HepG2 (cell line): ENCODE data around the gene LIMA1. TPM values are rescaled to one million over a fixed set of nuclear protein-coding genes. Genes with fewer than 3 reads are reported as not detected.

Experiments used
- ATAC-seq: fragments of 200-7000 bp; cut with Tn5 transposase; 3 replicates; pipeline ENCODE4 v1.9.1; 2020; ENCODE audit warnings: mild to moderate bottlenecking, moderate library complexity
- BruUV-seq: library from RNA; stranded (reverse); fragments of 400-500 nt; replicated peaks from 2 replicates; lab custom pipeline; 2021; lab: Mats Ljungman, UMichigan
- CTCF ChIA-PET: fragments of 300-600 bp; formaldehyde crosslinking; extraction: SDS; loops from one replicate; lab custom pipeline; 2021; ENCODE audit warnings: low total read pairs, inconsistent platforms, low intra/inter-chr PET ratio; lab: Yijun Ruan, JAX
- POLR2A ChIA-PET: fragments of 350-600 bp; sonication (Branson Sonifier 250); formaldehyde crosslinking; loops from one replicate; lab custom pipeline; 2020; ENCODE audit warnings: antibody characterized with exemption, inconsistent platforms; lab: Yijun Ruan, JAX
- DNase-seq: peaks from one replicate; pipeline ENCODE4 v3.0.0-alpha.2; 2015; ENCODE audit warnings: low spot score
- FAIRE-seq: peaks from 3 replicates; lab custom pipeline; 2011; peaks lifted over from hg19 to GRCh38; lab: Jason Lieb, UNC
- H2AFZ ChIP-seq: one replicate; pipeline ENCODE4 v1.6.1; 2011; ENCODE audit warnings: low read length, inconsistent platforms
- H3K27ac ChIP-seq: fragments of 300-600 bp; 3 replicates; pipeline ENCODE4 v1.8.0; 2011; ENCODE audit warnings: mixed run types, mild to moderate bottlenecking, mixed read lengths, low read length, inconsistent platforms; ENCODE audit not compliant: insufficient read depth; ENCODE audit errors: extremely low read length
- H3K27me3 ChIP-seq, 2 experiments: fragments of 200-600 bp in 1 of 2; 2 replicates in 1 of 2; 3 replicates in 1 of 2; pipeline versions ENCODE4 v1.6.0 to v1.8.0; 2011; ENCODE audit warnings: low read length in 2 of 2, mild to moderate bottlenecking in 2 of 2, moderate library complexity in 2 of 2, inconsistent platforms in 1 of 2; ENCODE audit not compliant: insufficient read depth in 2 of 2, control insufficient read depth in 1 of 2
- H3K36me3 ChIP-seq, 2 experiments: fragments of 200-600 bp in 1 of 2; replicated peaks in 1 of 2; 2 replicates in 1 of 2; 3 replicates in 1 of 2; pipeline versions ENCODE4 v1.5.1 to v1.8.0; 2011; ENCODE audit warnings: low read length in 2 of 2, inconsistent platforms in 1 of 2; ENCODE audit not compliant: insufficient read depth in 2 of 2, control insufficient read depth in 1 of 2
- H3K4me1 ChIP-seq: 2 replicates; pipeline ENCODE4 v1.5.1; 2012; ENCODE audit warnings: low read length, inconsistent platforms; ENCODE audit not compliant: insufficient read depth
- H3K4me2 ChIP-seq: 2 replicates; pipeline ENCODE4 v1.6.0; 2011; ENCODE audit warnings: low read depth, low read length, inconsistent platforms
- H3K4me3 ChIP-seq, 3 experiments: fragments of 200-600 bp in 1 of 3; sonication (generic), shearing (Covaris generic) in 1 of 3; replicated peaks in 1 of 3; 2 replicates each; pipeline ENCODE4 v1.5.1; 2011 to 2016; ENCODE audit warnings: low read length in 3 of 3, inconsistent platforms in 2 of 3, low read depth in 2 of 3, mild to moderate bottlenecking in 2 of 3, control low read depth in 1 of 3, mixed read lengths in 1 of 3; ENCODE audit not compliant: insufficient read depth in 1 of 3
- H3K79me2 ChIP-seq: one replicate; pipeline ENCODE4 v1.6.1; 2011; ENCODE audit warnings: low read length, inconsistent platforms; ENCODE audit not compliant: insufficient read depth
- H3K9ac ChIP-seq: 2 replicates; pipeline ENCODE4 v1.6.0; 2011; ENCODE audit warnings: mild to moderate bottlenecking, low read depth, low read length, inconsistent platforms; ENCODE audit not compliant: insufficient read depth
- H3K9me3 ChIP-seq: 2 replicates; pipeline ENCODE4 v1.5.1; 2012; ENCODE audit warnings: mild to moderate bottlenecking, low read length
- H4K20me1 ChIP-seq: 2 replicates; pipeline ENCODE4 v1.6.0; 2011; ENCODE audit warnings: inconsistent platforms, mild to moderate bottlenecking, low read length, moderate library complexity; ENCODE audit not compliant: insufficient read depth
- PPARG ChIP-seq: conservative IDR thresholded peaks from 2 replicates; pipeline ENCODE4 v1.6.1; 2016; ENCODE audit warnings: missing biosample characterization, missing genetic modification reagents
- ZNF318 ChIP-seq: sonication (generic); formaldehyde crosslinking; IDR thresholded peaks from 2 replicates; pipeline ENCODE4 v1.4.0; 2020; ENCODE audit warnings: mild to moderate bottlenecking, missing genetic modification reagents
- WGBS: methylation state at CpG from one replicate; pipeline ENCODE4 v1.1.6; 2017; ENCODE audit warnings: low lambda C conversion rate; 5-methylcytosine and 5-hydroxymethylcytosine counted together
- in situ Hi-C: cut with HindIII; loops from 2 replicates; pipeline ENCODE4 v1.10.0; 2017; ENCODE audit warnings: low pct_unique_long_range_greater_than_20kb; ENCODE audit not compliant: extremely low pct_ligation_motif_present
- intact Hi-C: fragments of 100-400 bp; cut with micrococcal nuclease; formaldehyde crosslinking; loops from one replicate; pipeline ENCODE4 v1.10.0; 2022; ENCODE audit not compliant: unreplicated experiment
- polyA plus RNA-seq, 8 experiments: library from polyadenylated mRNA; depleted of rRNA in 3 of 8; stranded (reverse) in 7 of 8; unstranded in 1 of 8; fragments of >200 nt; fragmentation: Illumina TruSeq in 4 of 8; extraction: Trizol in 4 of 8; gene quantifications; 2 replicates each; pipeline versions ENCODE4 v1.2.1 to v1.2.3, GENCODE V29; 2011 to 2016; ENCODE audit warnings: low read depth in 4 of 8, missing spikeins in 1 of 8, mixed read lengths in 1 of 8; ENCODE audit not compliant: insufficient read depth in 1 of 8
- total RNA-seq, 5 experiments: library from RNA; depleted of rRNA; stranded (reverse); fragments of >200 nt; fragmentation: Illumina TruSeq; extraction: Trizol; gene quantifications; 2 replicates each; pipeline ENCODE4 v1.2.3, GENCODE V29; 2016; ENCODE audit warnings: low read depth in 1 of 5
- TF ChIP-seq, protein P1 (sequence below): sonication (generic); formaldehyde crosslinking; IDR thresholded peaks from 2 replicates; pipeline ENCODE4 v1.4.0; 2020; ENCODE audit warnings: missing genetic modification reagents

Gene LIMA1
- total and polyA plus RNA-seq, 2 of the 13 experiments (the other 11 are each of a cell fraction or from before 2014, with no cell fraction given), result 13.0 to 19.8 TPM

- BruUV-seq, result no TSS peak
- Histone ChIP-seq H3K4me1 (peaks cover 69% of the 10 kb centered on the region), H4K20me1 (no peaks in the 10 kb centered on the region), H3K36me3 (no peaks in the 10 kb centered on the region), H2AFZ (no peak overlapping the region), H3K9ac (no peak overlapping the region), H3K79me2 (no peaks in the 10 kb centered on the region), H3K27me3 (no peaks in the 10 kb centered on the region), H3K4me2 (no peak overlapping the region), H3K4me3 (no peak overlapping the region), H3K9me3 (no peaks in the 10 kb centered on the region), H3K27ac (no peak overlapping the region)
- ChIA-PET CTCF (no interaction called here), POLR2A (no interaction called here)
- no peak; the same call in 2 of the 3 replicates for ATAC-seq
- no peak for FAIRE-seq
- WGBS, result 94% methylated on average over 3 of the region's 3 CpGs
- in situ Hi-C loops, result no loop called here
- intact Hi-C loops, result no loop called here
- 0 out of 2 replicates have a peak, but pooled peaks have one; percentile 26 for TF ChIP-seq PPARG (CRISPR knock-in tag)
- no peak for TF ChIP-seq ZNF318
- TF ChIP-seq, protein P1, sequence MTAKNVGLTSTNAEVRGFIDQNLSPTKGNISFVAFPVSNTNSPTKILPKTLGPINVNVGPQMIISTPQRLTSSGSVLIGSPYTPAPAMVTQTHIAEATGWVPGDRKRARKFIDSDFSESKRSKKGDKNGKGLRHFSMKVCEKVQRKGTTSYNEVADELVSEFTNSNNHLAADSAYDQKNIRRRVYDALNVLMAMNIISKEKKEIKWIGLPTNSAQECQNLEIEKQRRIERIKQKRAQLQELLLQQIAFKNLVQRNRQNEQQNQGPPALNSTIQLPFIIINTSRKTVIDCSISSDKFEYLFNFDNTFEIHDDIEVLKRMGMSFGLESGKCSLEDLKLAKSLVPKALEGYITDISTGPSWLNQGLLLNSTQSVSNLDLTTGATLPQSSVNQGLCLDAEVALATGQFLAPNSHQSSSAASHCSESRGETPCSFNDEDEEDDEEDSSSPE, result no peak
- no peak for DNase-seq
Measured at GRCh38 chr12:50276912-50277671, 6.2 kb downstream of the LIMA1 start.
